GM21381 (cell line): ENCODE measurements around the gene GCN1.
"Not testable (repeated sequence)": the region's sequence is repeated elsewhere in the genome, so short reads cannot be mapped to it uniquely, and the experiment has no call there.

Experiments
- ATAC-seq: cut with Tn5 transposase; IDR thresholded peaks from one replicate; pipeline ENCODE4 v1.9.1; 2021; ENCODE audit warnings: mild to moderate bottlenecking, moderate library complexity; ENCODE audit not compliant: unreplicated experiment

The GCN1 gene

GRCh38 chr12:120215766-120216735, 21.5 kb upstream of the GCN1 start:
- no peak for ATAC-seq

- no peak for ATAC-seq
These were observed 20.8 kb upstream of the GCN1 start for GRCh38 chr12:120215357-120215735.

GRCh38 chr12:120214626-120215356, 20.3 kb upstream of the GCN1 start:
- ATAC-seq = no peak

- ATAC-seq = no peak
These were observed 19.2 kb upstream of the GCN1 start for GRCh38 chr12:120213758-120214157.

- ATAC-seq = not testable (repeated sequence)
These were observed 18.7 kb upstream of the GCN1 start for GRCh38 chr12:120213182-120213581.

DNA sequence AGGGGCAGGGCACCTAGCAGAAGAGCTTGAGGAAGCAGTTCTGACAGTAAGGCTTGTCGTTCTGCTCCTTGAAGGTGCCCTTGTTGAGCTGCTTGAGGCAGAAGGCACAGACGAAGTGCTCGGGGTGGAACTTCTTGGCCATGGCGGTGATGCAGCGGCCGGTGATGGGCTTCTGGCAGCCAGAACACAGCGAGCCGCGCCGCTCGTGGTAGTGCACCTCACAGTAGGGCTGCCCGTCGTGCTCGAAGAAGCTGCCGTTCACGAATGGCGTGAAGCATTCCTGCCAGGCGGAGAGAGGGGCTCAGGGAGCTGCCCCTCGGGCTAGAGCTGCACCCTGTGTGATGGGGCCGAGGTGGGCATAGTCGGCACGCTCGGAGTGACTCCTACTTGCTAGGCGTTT, 17.8 kb upstream of the GCN1 start:
- ATAC-seq = no peak

GRCh38 chr12:120211904-120212283, 17.4 kb upstream of the GCN1 start:
- no peak for ATAC-seq

DNA sequence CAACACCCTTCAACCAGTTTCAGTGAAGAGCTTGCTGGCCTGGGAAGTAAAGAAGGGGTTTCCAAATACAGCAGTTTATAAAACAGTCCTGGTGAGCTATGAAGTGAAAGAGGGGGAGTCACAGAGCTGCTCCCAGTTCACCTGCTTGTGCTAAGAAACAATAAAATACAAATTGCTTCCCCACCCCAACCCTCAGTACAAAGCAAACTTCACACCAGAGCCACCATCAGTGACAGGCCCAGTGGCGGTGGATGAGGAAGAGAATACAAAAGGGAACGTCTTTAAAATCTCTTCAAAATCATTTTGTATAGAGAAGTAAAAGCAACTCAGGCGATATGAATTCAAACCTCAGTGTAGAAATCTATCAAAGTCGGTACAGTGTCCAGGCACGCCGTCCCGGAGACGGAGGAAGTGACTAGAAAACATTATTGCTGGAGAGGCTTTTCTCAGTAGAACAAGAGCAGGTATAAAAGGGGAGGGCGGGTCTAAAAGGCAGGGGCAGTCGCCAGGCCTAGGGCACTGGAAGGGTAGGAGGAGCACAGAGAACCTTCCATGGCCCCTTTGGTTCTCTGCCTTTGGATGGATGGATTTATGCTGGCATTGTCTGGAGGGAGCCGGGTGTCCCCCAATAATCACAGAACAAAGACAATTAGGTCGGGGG, 16.9 kb upstream of the GCN1 start:
- no peak for ATAC-seq

DNA sequence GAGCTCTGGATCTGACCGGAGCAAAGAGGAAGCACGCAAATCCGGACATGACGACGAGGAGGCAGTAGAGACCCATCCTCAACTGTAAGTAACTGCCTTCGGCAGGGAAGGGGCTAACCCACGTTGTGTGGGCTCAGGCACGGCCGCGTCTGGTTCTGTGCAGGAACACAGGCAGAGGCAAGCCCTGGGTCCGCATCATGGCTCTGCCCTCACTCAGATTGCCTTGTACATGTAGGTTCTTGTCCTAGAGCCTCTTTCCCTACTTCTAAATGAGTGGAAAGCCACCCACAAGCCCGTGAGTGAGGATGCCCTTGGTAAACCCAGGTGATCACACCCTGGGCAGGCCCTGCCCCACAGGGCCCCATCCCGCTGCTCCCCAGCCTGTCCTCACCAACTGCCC, 15.3 kb upstream of the GCN1 start:
- no peak for ATAC-seq

DNA sequence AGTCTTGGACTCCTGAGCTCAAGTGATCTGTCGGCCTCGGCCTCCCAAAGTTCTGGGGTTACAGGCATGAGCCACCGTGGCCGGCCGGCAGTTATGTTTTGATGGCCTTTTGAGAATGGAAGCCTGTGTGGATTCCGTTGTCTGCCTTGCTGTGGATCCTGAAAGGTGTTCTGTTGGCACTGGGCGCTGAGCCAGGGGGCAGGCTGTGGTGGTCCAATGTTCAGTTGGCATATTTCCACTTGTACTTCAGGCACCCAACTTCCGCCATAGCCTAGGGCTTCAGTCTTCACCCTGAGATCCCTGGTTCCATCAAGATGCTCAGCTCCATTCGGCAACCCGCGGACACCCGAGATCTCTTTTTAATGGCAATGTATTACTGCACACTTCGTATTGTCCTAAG, 12.7 kb upstream of the GCN1 start:
- no peak for ATAC-seq

DNA sequence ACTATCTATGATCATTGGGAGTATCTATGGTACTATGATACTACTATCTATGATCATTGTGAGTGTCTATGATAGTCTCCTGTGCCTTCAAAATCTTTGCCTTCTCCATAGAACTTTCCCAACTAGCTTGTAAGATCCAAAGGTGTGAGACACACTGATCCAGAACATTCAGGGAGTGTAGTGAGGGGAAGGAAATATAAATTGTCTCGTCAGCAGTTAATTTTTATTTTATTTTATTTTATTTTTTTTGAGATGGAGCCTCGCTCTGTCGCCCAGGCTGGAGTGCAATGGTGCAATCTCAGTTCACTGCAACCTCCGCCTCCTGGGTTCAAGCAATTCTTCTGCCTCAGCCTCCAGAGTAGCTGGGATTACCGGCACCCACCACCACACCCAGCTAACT, 12.3 kb upstream of the GCN1 start:
- ATAC-seq = not testable (repeated sequence)

- no peak for ATAC-seq
These were observed 11.7 kb upstream of the GCN1 start for GRCh38 chr12:120206228-120206627.

DNA sequence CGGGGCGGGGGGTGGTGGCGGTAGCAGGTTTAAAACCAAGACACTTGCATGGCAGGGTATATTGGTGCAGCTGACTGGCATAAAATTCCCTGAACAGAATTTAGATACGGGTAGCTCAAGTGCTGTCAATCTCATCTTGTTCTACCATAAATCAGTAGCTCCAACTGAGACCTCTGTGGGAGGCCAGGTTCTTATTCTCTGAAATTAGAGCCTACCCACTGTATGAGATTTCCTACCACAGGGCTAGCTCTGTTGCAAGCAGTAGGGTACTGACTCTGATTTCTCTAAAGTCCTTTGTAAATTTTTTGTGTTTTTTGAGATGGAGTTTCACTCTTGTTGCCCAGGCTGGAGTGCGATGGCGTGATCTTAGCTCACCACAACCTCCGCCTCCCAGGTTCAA, 9.7 kb upstream of the GCN1 start:
- no peak for ATAC-seq

- ATAC-seq = no peak
These were observed 5.9 kb upstream of the GCN1 start for GRCh38 chr12:120200364-120200800.

- ATAC-seq = no peak
These were observed 5.2 kb upstream of the GCN1 start for GRCh38 chr12:120199595-120200306.

- ATAC-seq = no peak
These were observed 4.5 kb upstream of the GCN1 start for GRCh38 chr12:120199025-120199424.

DNA sequence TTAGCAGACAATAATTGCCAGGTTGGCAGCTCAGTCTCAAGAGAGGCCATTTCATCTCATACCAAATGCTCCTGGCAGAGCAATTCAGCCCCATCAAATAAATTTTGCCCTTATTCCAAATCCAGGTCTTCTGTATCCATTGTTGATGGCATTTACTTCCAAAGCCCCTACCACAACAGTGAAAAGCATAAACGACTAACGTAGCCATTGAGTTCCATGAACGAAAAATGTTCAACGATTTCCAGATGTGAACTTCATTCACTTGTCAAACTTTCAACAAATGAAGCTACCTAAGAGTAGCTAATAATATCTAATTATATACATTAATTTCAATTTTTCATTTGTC, 3.0 kb upstream of the GCN1 start:
- no peak for ATAC-seq

GRCh38 chr12:120196817-120197541, 2.5 kb upstream of the GCN1 start:
- not testable (repeated sequence) for ATAC-seq

GRCh38 chr12:120196363-120196762, 1.8 kb upstream of the GCN1 start:
- no peak for ATAC-seq

GRCh38 chr12:120194226-120194533, 335 bp downstream of the GCN1 start:
- no peak for ATAC-seq
